Endodermal cell (in vitro differentiated cells): Measurements from ENCODE around the gene PRDM1. TPM values are rescaled to one million over a fixed set of nuclear protein-coding genes. Genes with fewer than 3 reads are reported as not detected.

ENCODE experiments used
- DNase-seq: peaks from one replicate; pipeline ENCODE4 v3.0.0-alpha.2; 2017
- H3K27ac ChIP-seq: 2 replicates; pipeline ENCODE4 v1.5.1; 2013; ENCODE audit warnings: mild to moderate bottlenecking, low read depth, low read length, moderate library complexity
- H3K27me3 ChIP-seq: 2 replicates; pipeline ENCODE4 v1.6.1; 2013; ENCODE audit warnings: mild to moderate bottlenecking, low read length, moderate library complexity; ENCODE audit not compliant: insufficient read depth, control insufficient read depth, poor library complexity, severe bottlenecking
- H3K36me3 ChIP-seq: 2 replicates; pipeline ENCODE4 v1.7.0; 2013; ENCODE audit warnings: mild to moderate bottlenecking, low read length, moderate library complexity; ENCODE audit not compliant: control insufficient read depth, insufficient read depth
- H3K4me1 ChIP-seq: one replicate; pipeline ENCODE4 v1.7.0; 2013; ENCODE audit warnings: low read length; ENCODE audit not compliant: control insufficient read depth, insufficient read depth
- H3K4me3 ChIP-seq: 2 replicates; pipeline ENCODE4 v1.5.1; 2013; ENCODE audit warnings: mild to moderate bottlenecking, low read length, moderate library complexity
- H3K9ac ChIP-seq: 2 replicates; pipeline ENCODE4 v1.6.1; 2013; ENCODE audit warnings: mild to moderate bottlenecking, low read length, moderate library complexity; ENCODE audit not compliant: poor library complexity, severe bottlenecking; ENCODE audit errors: extremely low read depth
- H3K9me3 ChIP-seq: 2 replicates; pipeline ENCODE4 v1.6.1; 2013; ENCODE audit warnings: mild to moderate bottlenecking, low read length, moderate library complexity; ENCODE audit not compliant: control insufficient read depth
- H3K27ac Mint-ChIP-seq: 2 replicates; pipeline ENCODE4 v1.8.0; 2020; ENCODE audit warnings: mixed read lengths
- H3K27me3 Mint-ChIP-seq: 2 replicates; pipeline ENCODE4 v1.8.0; 2021; ENCODE audit warnings: mild to moderate bottlenecking, mixed read lengths; ENCODE audit not compliant: insufficient read depth
- H3K36me3 Mint-ChIP-seq: 2 replicates; pipeline ENCODE4 v1.8.0; 2020; ENCODE audit warnings: low read depth, mixed read lengths
- H3K4me1 Mint-ChIP-seq: 2 replicates; pipeline ENCODE4 v1.8.0; 2020; ENCODE audit warnings: mixed read lengths
- H3K4me3 Mint-ChIP-seq: 2 replicates; pipeline ENCODE4 v1.8.0; 2020; ENCODE audit warnings: mild to moderate bottlenecking, moderate library complexity, mixed read lengths
- H3K9me3 Mint-ChIP-seq: 2 replicates; pipeline ENCODE4 v1.8.0; 2020; ENCODE audit warnings: mild to moderate bottlenecking, mixed read lengths
- CTCF ChIP-seq: fragments of 200-600 bp; sonication (generic); conservative IDR thresholded peaks from 2 replicates; pipeline ENCODE4 v1.5.0; 2021; ENCODE audit warnings: antibody characterized with exemption, mild to moderate bottlenecking
- WGBS, 2 experiments: methylation state at CpG; one replicate each; pipeline versions ENCODE4 v1.1.5 to v1.1.7; 2013; ENCODE audit warnings: missing lambda C conversion rate in 2 of 2, mixed read lengths in 1 of 2; ENCODE audit not compliant: insufficient coverage in 1 of 2, insufficient read length in 1 of 2; 5-methylcytosine and 5-hydroxymethylcytosine counted together
- total RNA-seq, 2 donors: library from RNA; stranded (reverse); fragmentation: NEBNext Ultra II Directional in 1 of 2; extraction: Animal tissue kit (Norgen Biotek cat#: 25700) in 1 of 2; gene quantifications; 2 replicates in 1 of 2; 3 replicates in 1 of 2; pipeline ENCODE4 v1.2.1, GENCODE V29; 2021

PRDM1 gene
- total RNA-seq, 2 donors from 2014 or later, result 54.0 to 74.3 TPM

- no peak overlapping the region for H3K27ac ChIP-seq
- no peaks in the 10 kb centered on the region for H3K36me3 ChIP-seq
- Mint-ChIP-seq H3K27ac (no peak overlapping the region), H3K4me1 (peaks cover 2% of the 10 kb centered on the region), H3K4me3 (no peak overlapping the region), H3K27me3 (peaks cover under 1% of the 10 kb centered on the region), H3K36me3 (no peaks in the 10 kb centered on the region), H3K9me3 (no peaks in the 10 kb centered on the region)
- no peak for DNase-seq
- no peak overlapping the region for H3K9ac ChIP-seq
- WGBS, 2 experiments, result 95 to 100% methylated on average over 4 to 6 of the region's 6 CpGs
- no peak overlapping the region for H3K4me3 ChIP-seq
- no peaks in the 10 kb centered on the region for H3K4me1 ChIP-seq
- H3K9me3 ChIP-seq, result no peaks in the 10 kb centered on the region
- no peaks in the 10 kb centered on the region for H3K27me3 ChIP-seq
- no peak for TF ChIP-seq CTCF
Measured at GRCh38 chr6:106120406-106120805, 34.3 kb downstream of the PRDM1 start.

GRCh38 chr6:106122306-106122918, 36.3 kb downstream of the PRDM1 start:
- H3K9me3 ChIP-seq, result no peaks in the 10 kb centered on the region
- TF ChIP-seq CTCF, result no peak
- no peaks in the 10 kb centered on the region for H3K36me3 ChIP-seq
- Mint-ChIP-seq H3K27ac (no peak overlapping the region), H3K9me3 (no peaks in the 10 kb centered on the region), H3K4me3 (no peak overlapping the region), H3K27me3 (no peaks in the 10 kb centered on the region), H3K4me1 (peaks cover 2% of the 10 kb centered on the region), H3K36me3 (no peaks in the 10 kb centered on the region)
- WGBS, 2 experiments, result 78 to 92% methylated on average over 3 to 6 of the region's 6 CpGs
- H3K4me3 ChIP-seq, result no peak overlapping the region
- H3K27ac ChIP-seq, result no peak overlapping the region
- no peaks in the 10 kb centered on the region for H3K27me3 ChIP-seq
- H3K9ac ChIP-seq, result no peak overlapping the region
- DNase-seq, result no peak
- no peaks in the 10 kb centered on the region for H3K4me1 ChIP-seq

DNA sequence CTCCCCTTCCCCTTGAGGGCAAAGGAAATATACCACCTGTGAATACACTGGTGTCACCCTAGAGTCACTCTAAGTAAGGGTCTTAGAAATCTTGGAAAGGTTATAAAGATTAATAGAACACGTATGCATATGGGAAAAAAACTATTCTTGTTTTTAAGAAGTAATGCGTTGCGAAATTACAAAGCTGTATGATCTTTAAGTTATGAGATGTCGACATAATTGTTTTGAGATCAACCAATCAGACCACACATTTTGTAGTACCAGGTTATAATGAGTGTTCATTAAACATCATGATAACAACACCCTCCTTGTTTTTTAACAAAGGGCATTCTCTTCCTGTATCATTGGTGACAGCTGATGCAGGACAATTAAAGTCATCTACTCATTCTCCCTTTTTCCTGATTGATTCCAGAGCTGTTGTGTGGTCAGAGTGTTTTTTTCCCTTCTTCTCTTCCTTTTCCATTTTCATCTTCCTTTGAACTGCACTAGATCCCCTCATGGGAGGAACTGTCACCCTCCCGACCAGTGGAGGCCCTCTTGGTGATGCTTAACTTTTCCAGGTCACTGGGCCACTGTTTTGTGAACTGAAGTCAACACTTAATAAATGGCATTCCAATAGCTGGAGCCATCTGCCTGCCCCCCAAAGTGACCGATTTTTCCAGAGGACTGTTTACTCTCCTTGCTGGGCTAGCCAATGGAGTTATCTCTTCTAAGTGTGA, 37.0 kb downstream of the PRDM1 start:
- H3K4me3 Mint-ChIP-seq, result no peak overlapping the region
- Histone ChIP-seq H3K4me3 (no peak overlapping the region), H3K4me1 (no peaks in the 10 kb centered on the region), H3K9me3 (no peaks in the 10 kb centered on the region), H3K27me3 (no peaks in the 10 kb centered on the region), H3K9ac (no peak overlapping the region), H3K36me3 (no peaks in the 10 kb centered on the region), H3K27ac (no peak overlapping the region)
- no peaks in the 10 kb centered on the region for H3K9me3 Mint-ChIP-seq
- H3K36me3 Mint-ChIP-seq, result no peaks in the 10 kb centered on the region
- peaks cover 2% of the 10 kb centered on the region for H3K4me1 Mint-ChIP-seq
- no peak for TF ChIP-seq CTCF
- 95 to 100% methylated on average over 1 to 6 of the region's 6 CpGs for WGBS, 2 experiments
- H3K27me3 Mint-ChIP-seq, result no peaks in the 10 kb centered on the region
- no peak overlapping the region for H3K27ac Mint-ChIP-seq
- no peak for DNase-seq
